GM12892 (cell line): Measurements from ENCODE around the gene ARID1B.

ENCODE experiments used
- DNase-seq: peaks from one replicate; pipeline ENCODE4 v3.0.0; 2011; ENCODE audit not compliant: insufficient read length
- FAIRE-seq: peaks from 2 replicates; lab custom pipeline; 2011; peaks lifted over from hg19 to GRCh38; lab: Jason Lieb, UNC
- POLR2A ChIP-seq: IDR thresholded peaks from 2 replicates; pipeline ENCODE4 v1.6.1; 2011; ENCODE audit warnings: low read depth, low read length, control low read depth
- POLR2AphosphoS5 ChIP-seq: IDR thresholded peaks from 2 replicates; pipeline ENCODE4 v1.6.1; 2011; ENCODE audit warnings: low read depth, low read length, control low read depth
- TAF1 ChIP-seq: IDR thresholded peaks from 2 replicates; pipeline ENCODE4 v1.6.1; 2011; ENCODE audit warnings: low read depth, mild to moderate bottlenecking, control low read depth, low read length, borderline replicate concordance

The ARID1B gene

DNA sequence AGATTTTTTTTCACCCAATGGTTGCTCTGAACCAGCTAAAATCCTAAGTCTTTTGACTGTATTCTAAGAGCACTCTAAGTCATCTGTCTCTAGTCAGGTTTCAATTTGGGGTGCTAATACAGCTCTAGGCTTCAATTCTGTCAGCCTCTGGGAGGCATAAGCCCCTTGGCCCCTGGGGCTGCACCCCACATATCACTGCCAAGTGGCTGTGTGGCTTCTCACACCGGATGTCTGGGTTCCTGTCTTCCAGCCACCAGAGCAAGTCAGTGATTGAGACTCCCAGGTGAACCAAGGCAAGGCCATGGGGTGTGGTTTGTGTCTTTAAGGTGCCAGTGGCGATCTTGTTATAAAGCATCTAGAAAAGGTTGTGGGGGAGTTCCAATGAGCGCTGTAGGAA, 409.6 kb downstream of the ARID1B start:
- DNase-seq: no peak
- no peak for TF ChIP-seq POLR2AphosphoS5
- no peak for TF ChIP-seq TAF1
- TF ChIP-seq POLR2A: no peak
- FAIRE-seq: no peak

DNA sequence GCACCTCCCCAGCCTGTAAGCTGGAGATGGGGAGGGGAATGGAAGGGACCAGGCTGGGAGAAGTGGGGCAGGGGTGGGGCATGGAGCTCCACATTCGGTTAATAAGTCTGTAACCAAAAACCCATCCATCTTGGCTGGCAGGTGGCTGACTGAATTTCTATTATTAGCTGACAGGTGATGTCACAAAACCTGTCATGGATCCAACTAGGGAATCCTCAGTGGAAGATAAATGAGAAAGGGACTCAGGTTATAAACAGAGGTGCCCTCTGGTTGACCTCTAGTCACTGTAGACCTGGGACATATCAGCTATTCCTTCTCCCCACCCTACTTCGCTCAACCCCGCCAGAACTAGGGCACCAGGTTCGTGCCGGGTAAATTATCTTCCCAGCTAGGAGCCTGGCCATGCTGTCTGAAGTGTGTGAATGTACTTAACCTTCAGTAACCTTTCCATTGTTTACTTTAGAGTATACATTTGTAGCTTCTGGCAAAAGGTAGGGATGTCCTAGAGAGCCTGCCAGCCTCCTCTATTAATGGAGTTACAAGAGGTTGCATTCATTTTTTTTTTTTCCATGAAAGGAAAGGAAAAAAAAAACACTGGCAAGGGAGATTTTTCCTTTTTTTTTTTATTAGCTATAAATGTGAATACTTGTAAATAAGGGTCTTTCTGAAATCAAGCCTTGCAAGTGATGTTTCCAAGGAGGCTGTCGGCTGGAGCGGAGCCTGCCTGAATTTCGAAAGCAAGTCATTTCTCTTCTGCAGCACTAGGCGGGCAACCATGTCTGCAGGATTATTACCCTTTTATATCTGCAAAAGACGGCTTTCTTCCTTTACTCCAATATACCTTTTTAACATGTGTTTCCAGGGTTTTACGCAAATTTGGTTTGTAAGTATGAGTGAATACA, 410.3 kb downstream of the ARID1B start:
- DNase-seq (no peak), FAIRE-seq (no peak)
- TF ChIP-seq POLR2A (no peak), POLR2AphosphoS5 (no peak), TAF1 (no peak)

DNA sequence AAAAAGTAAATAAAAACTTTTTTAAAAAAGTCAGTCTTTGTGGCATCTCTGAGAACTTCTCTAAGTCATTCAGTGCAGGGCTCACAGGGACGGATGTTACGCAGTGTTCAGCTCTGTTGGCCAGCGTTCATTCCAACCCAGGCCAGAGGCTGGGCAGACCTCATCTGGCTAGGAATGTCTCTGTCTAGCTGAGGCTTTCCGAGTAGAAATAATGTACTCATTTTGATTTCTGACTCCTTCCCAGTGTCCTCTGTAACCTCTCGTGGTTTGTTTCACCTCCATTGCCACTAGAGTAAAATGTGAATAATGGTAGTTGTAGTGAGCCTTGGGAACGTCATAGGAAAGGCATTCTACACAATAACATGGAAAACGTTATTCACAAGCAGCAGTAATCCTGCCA, 411.0 kb downstream of the ARID1B start:
- TF ChIP-seq TAF1 (no peak), POLR2A (no peak), POLR2AphosphoS5 (no peak)
- DNase-seq: no peak
- no peak for FAIRE-seq

DNA sequence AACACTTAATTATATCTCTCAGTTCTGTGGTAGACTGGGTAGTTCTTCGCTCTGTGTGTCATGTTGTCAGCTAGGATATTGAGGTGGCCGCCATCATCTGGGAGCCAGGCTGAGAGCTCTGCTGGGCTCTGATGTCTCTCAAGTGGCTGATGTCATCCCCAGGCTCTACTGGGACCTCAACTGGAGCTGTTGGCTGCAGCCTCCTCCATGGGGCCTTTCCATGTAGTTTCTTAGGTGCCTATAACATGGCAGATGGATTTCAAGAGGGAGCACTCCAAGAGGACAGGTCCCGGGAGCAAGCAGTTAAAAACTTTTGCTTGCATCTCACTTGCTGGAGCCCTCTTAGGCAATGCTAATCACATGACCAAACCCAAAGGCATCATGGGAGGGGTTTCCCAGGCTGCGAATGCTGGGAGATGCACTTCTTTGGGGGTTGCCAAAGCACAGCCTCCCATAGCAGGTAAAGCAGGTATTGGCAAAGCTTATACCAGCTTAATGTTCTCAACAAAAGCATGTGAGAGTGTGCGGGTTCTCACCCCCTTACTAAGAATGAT, 416.3 kb downstream of the ARID1B start:
- DNase-seq: no peak
- TF ChIP-seq POLR2A (no peak), TAF1 (no peak), POLR2AphosphoS5 (no peak)
- no peak for FAIRE-seq

DNA sequence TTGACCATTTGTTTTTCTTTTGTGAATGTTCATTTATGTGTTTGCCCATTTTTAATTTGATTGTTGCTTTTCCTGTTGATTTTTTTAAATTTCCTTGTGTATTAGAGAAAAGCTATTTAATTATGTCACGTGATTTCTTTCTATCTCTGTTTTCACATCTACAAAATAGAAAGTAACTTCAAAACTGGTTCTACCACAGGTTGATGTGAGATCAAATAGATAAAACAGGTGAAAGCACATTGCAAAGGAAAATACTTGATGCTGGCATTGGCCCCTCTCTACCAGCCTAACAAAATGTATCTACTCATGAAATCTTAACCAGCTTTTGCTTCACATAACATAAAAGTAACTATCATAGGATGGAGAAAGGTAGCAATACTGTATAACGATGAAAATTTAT, 416.9 kb downstream of the ARID1B start:
- TF ChIP-seq TAF1 (no peak), POLR2A (no peak), POLR2AphosphoS5 (no peak)
- no peak for DNase-seq

DNA sequence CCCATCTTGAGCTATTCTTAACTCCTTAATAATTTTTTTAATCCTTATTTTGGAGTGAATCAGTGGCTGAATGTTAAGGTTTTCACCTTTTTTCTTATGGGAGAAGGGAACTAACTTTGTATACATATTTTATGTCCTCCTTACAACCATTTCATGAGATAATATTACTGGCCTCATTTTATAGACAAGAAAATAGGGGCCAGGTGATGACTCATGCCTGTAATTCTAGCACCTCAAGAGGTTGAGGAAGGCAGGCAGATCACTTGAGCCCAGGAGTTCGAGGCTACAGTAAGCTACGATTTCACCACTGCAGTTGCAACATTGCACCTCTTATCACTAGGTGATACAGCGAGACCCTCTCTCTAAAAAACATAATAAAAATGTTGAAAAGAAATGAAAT, 417.5 kb downstream of the ARID1B start:
- FAIRE-seq (no peak), DNase-seq (no peak)
- TF ChIP-seq POLR2AphosphoS5 (no peak), TAF1 (no peak)

More for the DNA sequence above, 416.9 kb downstream of the ARID1B start:
- no peak for FAIRE-seq

DNA sequence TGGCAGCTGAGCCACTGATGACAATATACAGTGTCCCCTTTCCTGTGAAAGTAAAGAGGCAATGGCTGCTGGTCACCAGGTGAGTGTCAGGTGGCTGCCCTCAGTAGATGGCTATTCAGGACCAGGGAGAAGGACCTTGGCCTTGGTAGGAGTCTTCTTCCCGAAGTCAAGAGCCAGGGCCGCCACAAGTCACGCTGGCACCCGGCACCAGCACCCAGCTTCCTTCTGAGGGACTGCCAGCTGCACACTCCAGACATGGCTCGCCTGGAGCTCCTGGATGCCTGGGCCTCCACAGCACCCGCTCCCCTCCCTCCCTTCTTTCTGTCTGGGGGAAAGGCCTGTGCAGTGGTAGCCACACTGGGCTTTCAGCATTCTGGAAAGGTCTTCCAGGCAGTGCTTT, 419.2 kb downstream of the ARID1B start:
- no peak for TF ChIP-seq TAF1
- no peak for TF ChIP-seq POLR2A
- no peak for TF ChIP-seq POLR2AphosphoS5
- no peak for FAIRE-seq
- no peak for DNase-seq

DNA sequence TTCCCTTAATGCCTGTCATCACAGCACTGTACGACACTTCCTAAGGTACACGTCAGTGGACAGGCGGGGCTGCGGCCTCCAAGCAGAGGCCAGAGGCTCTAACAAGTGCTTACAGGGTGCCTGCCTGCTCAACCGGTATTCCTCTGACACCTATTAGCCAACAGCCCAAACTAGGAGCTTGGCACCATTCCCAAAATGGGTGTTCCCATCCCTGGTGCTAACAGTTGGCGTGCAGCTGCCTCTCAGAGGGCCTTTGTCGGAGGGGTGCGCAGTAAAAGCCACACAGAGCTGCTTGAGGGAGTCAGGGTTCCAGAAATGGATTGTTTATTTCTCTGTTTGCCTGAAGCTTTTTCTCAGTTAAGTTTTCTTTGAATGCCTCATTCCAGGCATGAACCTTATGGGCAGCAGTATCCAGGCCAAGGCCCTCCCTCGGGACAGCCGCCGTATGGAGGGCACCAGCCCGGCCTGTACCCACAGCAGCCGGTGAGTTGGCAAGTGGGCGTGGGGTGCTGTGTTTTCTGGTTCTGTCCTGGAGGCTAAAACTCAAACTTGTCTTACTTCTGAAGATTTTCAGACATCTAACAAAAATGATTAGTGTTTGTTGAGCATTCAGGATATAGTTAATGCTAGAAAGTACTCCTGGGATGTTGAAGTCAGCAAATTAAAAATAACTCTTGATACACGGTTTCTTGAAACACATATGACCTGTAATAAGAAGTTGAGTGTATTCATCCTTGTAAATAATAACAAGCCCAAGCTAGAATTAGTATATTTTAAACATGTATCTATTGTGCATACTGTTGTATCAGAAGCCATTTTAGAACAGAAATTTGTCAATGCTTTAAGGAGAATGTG, 421.5 kb downstream of the ARID1B start:
- no peak for DNase-seq
- TF ChIP-seq TAF1: no peak
- no peak for TF ChIP-seq POLR2A
- TF ChIP-seq POLR2AphosphoS5: no peak
- FAIRE-seq: no peak

DNA sequence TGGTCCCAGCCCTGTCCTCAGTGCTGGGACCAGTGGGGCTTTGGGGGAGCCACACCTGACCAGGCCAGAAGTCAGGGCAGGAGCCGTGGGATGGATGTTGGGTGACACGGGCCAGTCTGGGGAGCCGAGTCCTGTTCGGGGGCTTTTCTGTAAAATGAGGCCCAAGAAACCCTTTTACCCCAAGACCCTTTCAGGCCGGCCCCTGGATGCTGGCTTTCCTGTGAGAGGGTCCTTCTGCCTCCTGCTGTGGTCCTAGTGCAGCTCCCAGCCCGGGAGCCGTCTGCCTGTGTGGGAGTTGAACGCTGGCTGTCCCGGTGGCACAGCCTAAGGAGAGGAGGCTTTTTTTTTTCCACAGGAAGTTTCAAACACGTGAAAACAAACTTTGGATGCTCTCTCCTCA, 422.9 kb downstream of the ARID1B start:
- no peak for TF ChIP-seq POLR2A
- no peak for TF ChIP-seq TAF1
- TF ChIP-seq POLR2AphosphoS5: no peak
- FAIRE-seq: no peak
- DNase-seq: no peak

DNA sequence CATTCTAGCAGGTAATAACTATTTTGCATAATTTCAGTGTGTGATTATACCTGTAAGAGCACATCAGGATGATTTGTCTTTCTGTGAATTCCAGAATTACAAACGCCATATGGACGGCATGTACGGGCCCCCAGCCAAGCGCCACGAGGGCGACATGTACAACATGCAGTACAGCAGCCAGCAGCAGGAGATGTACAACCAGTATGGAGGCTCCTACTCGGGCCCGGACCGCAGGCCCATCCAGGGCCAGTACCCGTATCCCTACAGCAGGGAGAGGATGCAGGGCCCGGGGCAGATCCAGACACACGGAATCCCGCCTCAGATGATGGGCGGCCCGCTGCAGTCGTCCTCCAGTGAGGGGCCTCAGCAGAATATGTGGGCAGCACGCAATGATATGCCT, 423.4 kb downstream of the ARID1B start:
- no peak for TF ChIP-seq POLR2AphosphoS5
- no peak for DNase-seq
- FAIRE-seq: no peak

DNA sequence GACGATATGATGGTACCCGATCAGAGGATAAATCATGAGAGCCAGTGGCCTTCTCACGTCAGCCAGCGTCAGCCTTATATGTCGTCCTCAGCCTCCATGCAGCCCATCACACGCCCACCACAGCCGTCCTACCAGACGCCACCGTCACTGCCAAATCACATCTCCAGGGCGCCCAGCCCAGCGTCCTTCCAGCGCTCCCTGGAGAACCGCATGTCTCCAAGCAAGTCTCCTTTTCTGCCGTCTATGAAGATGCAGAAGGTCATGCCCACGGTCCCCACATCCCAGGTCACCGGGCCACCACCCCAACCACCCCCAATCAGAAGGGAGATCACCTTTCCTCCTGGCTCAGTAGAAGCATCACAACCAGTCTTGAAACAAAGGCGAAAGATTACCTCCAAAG, 423.9 kb downstream of the ARID1B start:
- DNase-seq (no peak), FAIRE-seq (no peak)
- TF ChIP-seq POLR2AphosphoS5 (no peak), POLR2A (no peak), TAF1 (no peak)

DNA sequence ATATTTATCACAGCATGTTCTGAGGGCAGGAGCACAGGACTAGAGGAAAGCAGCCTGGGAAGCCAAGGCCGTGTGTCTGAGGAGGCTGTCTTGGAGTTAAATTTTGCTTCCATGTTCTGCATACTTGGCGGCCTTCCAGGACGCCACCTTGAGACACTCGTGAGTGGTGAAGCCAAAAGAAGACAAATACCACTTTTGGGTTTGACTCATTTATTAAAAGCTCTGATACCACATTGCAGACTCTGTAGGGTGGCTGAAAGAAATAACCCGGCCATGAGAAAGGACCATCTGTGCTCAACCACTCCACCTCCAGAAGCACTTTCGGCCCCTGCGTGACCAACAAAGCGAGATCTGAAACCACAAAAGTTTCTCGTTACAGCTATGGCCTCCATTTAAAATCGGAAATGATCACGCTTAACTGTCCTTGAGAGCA, 426.1 kb downstream of the ARID1B start:
- no peak for DNase-seq
- FAIRE-seq: no peak
- no peak for TF ChIP-seq TAF1
- TF ChIP-seq POLR2A: no peak
- no peak for TF ChIP-seq POLR2AphosphoS5
